IPS-NIHi7 (cell line): ENCODE results near the gene NYAP1.

Experiments
- DNase-seq: peaks from one replicate; pipeline ENCODE4 v3.0.0; 2012; ENCODE audit warnings: mixed read lengths; ENCODE audit errors: extremely low spot score

Gene NYAP1

DNA sequence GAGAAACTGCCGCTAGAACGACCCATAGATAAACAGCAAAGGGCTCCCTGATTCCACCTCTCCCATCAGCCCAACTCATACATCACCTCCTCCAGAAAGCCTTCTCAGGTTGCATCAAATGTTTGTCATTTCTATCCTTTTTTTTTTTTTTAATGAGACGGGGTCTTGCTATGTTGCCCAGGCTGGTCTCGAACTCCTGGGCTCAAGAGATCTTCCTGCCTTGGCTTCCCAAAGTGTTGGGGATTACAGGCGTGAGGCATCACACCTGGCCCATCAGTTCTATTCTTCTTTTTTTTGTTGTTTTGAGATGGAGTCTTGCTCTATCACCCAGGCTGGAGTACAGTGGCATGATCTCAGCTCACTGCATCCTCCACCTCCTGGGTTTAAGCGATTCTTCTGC, 26.7 kb upstream of the NYAP1 start:
- DNase-seq: no peak

- no peak for DNase-seq
Observed at GRCh38 chr7:100464210-100464660, 19.5 kb upstream of the NYAP1 start, which contains the start of gene SPACDR. SPACDR (minus strand) TSS chr7:100464260; CDS start chr7:100464025, 235 bp downstream.

DNA sequence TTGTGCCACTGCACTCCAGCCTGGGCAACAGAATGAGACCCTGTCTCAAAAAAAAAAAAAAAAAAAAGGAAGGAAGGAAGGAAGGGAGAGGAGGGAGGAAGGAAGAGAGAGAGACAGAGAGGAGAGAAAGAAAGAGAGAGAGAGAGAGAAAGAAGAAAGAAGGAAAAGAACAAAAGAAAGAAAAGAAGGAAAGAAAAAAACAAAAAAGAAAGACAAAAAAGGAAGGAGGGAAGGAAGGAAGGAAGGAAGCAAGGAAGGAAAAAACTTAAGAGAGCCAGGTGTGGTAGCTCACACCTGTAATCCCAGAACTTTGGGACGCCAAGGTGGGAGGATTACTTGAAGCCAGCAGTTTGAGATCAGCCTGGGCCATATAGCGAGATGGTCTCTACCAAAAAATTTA, 18.9 kb upstream of the NYAP1 start:
- DNase-seq: no peak

DNA sequence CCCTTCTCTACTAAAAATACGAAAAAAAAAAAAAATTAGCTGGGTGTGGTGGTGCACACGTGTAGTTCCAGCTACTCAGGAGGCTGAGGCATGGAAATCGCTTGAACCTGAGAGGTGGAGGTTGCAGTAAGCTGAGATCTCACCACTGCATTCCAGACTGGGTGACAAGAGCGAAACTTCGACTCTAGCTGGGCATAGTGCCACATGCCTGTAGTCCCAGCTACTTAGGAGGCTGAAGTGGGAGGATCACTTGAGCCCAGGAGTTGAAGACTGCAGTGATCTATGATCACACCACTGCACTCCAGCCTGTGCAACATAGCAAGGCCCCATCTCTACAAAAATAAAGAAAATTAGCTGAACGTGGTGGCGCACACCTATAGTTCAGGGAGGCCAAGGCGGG, 18.4 kb upstream of the NYAP1 start:
- no peak for DNase-seq

GRCh38 chr7:100465702-100466311, 17.9 kb upstream of the NYAP1 start:
- DNase-seq: peak; percentile 90

DNA sequence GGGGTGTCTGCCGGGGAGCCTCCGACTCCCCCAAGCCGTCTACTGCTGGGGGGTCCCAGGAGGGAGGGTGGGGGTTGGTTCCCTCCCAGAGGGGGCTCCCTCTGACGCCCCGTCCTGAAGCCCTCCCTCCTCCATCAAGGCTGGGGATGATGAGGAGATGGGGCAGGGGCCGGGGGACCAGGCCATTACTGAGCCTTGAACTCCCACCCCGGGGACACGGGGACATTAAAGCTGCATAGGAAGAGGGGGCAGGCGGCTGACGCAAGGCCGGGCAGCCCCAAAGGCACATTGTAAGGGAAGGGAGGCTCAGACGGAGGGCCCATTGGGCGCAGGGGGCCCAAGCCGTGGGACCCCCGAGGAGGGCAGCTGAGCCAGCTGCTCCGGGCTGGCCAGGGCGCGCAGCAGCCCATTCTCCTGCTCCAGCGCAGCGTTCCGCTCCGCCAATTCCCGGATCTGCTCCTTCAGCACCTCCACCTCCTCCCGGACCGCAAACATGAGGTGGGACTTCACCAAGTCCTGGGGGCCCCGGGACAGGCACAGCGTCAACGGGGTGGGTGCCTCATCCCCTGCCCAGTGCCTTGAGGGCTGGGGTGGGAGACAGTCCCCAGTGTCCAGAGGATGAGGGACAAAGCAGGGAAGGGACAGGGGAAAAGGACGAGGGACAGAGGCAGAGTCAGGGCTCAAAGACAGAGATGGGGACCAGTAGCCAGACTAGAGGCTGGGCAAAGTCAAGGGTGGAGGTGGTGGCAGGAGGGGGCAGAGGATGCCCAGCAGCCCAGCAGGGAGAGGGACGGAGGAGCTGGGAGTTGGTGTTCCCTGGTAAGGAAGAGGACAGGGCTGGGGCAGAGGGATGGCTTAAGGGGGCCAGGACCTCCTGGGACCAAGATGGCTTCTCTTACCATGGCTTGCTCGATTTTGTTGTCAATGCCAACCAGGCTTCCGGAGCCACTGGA, 16.8 kb upstream of the NYAP1 start:
- no peak for DNase-seq

- DNase-seq: no peak
Observed at GRCh38 chr7:100467638-100468373, 15.9 kb upstream of the NYAP1 start.

GRCh38 chr7:100469227-100470044, 14.3 kb upstream of the NYAP1 start:
- DNase-seq: peak; percentile 93

GRCh38 chr7:100471021-100471420, 12.7 kb upstream of the NYAP1 start:
- no peak for DNase-seq

DNA sequence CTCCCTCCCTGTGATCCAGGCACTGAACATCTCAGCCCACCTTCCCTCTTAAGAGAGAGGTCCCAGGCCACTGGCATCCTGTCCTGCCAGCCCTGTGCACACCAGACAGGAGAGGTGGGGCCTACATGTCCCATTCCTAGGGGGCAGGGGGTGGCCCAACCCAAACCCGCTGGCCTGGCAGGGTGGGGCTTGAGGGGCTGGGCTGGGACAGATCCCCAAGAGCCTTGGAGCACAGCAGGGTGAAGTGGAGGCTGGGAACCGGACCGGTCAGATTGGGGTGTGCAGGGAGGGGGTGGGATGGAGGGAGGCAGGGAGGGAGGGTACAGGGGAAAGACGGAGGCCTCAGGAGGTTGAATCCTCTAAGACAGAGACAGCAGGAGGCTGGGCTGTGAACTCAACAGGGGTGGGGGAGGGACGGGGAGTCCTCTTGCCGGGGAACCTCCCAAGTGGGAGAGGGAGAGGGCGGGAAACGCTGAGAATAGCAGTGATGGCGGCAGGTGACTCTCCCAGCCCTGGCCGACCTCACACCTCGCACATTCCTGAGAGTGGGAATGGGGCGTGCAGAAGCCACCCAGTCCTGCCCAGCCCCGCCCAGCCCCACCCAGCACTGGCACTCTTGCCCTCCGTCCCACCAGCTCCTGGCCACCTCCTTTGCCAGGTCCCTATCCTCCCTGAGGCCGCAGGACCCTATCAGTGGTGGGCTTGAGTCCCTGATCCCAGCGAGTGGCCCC, 11.4 kb upstream of the NYAP1 start:
- no peak for DNase-seq

DNA sequence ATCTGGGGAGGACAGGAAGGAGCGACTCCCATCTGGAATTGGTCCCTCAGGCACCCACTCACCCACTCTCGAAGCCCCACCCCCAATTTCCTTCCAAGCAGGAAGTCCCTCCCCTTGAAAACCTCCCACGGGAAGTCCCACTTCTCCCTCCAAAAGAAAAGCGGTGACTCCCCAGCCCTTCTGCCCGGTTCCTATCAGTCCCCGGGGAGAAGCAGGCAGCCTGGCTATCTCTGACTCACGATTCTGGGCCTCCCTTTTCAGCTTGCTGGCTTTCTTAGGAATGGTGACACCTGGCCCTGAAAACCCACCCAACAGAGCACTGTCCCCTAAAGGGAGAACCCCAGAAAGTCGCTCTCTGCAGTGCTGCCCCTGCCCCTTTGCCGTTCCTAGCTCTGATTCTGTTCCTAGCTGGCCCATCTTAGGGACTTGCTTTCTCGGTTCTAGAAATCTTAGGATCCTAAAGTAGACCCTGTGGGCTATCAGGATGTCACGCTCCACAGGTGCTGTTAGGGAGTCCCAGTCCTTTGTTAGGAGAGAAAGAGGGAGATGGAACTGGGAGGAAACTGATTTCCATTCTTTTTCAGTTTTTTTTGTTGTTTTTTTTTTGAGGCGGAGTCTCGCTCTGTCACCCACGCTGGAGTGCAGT, 10.8 kb upstream of the NYAP1 start:
- no peak for DNase-seq

- no peak for DNase-seq
Observed at GRCh38 chr7:100475549-100475948, 8.2 kb upstream of the NYAP1 start.

DNA sequence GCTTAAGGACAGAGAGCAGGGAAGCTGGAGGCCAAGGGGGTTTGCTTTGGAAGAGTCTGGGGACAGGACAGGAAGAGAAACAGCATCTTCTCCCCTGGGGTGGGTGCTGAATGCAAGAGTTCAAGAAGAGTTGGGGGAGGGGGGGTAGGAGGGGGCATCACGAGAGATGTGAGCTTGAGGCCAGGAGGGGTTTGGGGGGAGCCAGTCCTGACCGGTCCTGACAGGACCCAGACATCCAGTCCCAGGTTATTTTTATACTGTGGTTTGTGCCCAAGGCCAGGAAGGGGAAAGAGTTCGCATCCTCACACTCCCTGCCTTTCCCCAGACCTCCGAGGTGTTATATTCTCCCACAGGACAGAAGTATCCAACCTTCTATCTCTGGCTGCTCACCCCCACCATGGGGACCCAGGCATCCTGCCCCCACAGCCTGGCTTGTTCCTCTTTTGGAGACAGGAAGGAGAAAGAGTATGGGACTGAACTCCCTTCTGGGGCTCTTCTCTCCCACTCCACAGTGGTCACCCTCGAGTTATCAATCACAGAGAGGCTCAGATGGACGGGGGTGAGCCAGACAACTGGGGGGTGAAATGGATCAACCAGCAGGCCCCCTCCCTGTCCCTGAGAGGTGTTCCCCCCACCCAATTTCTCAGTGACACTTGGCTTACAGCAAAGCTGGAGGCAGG, 7.5 kb upstream of the NYAP1 start:
- DNase-seq: no peak

DNA sequence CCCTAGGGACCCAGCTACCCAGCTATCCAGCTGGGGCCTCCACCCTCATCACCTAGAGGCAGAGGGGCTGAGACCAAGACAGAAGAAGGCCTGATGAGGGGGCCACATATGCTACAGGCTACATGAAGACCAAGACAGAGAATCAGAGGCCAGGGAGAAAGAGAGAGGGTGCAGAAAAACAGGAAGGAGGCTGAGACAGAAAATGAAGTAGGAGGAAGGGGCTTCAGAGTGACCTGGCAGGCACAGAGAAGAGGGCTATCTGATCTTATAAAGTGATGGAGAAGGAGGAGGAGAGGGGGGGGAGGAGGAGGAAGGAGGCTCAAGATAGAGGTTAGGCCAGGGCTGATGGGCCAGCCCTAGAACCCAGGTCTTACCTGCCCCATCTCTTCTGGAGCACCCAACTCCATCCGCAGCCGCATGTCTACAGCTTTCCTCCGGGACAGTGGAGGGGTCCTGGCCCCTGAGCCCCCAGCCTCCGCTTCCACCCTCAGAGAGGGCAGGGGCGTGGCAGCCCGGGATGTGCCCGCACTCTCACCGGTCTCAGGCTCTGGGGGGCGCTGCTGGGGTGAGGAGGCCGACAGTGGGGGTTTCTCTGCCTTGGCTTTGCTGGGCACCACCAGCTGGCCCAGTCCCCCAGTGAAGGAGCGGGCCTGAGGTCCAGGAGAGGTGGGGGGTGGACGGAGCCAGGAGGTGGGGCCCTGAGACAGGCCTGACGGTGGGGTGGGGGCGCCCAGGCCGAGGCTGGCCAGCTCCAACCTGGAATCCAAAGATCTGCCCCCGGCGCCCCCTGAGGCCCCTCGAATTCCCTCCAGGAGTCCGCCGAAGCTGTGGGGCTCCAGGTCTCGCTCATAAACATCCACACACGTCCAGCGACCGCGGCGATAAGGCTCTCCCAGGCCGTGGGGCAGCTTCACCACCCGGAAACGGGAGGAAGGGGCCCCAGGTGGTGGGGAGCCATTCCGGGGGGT, 6.5 kb upstream of the NYAP1 start:
- no peak for DNase-seq

- DNase-seq: no peak
Observed at GRCh38 chr7:100477871-100478267, 5.9 kb upstream of the NYAP1 start.

DNA sequence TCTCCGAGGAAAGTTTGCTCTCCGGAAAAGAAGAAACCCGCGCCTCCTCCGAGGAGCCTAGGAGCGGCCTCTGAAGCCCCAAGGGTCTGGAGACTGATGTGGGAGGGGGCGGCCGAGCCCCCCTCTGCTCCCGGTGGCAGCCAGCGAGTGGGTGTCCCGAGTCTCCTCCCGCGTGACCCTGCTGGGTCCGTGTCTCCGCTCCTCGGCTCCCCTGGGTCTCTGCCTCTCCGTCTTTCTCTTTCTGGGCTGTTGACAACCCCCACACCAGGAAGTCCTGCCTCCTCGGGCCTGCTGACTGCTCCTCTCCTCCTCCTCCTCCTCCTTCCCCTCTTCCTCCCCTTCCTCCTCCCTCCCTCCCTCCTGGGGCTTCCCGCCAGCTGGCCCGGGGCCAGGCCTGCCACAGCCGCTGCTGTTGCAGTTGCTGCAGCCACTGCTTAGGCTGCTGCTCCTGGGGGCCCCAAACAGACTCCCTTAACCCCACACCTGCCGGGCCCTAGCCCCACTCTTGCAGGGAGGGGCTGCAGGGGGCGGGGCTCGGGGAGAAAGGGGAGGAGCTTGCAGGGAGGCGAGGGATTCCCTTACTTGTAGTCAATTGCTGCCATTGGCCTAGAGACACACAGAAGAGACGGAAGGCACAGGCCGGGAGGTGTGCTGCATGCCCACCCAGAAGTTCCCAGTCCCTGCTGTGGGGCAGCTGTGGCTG, 4.6 kb upstream of the NYAP1 start, which contains the start of gene TSC22D4:
TSC22D4 (minus strand) TSS at position 257 of the 703 bp plus-strand sequence. CDS start 1,176 bp downstream, outside the sequence.
- DNase-seq: peak; percentile 91

GRCh38 chr7:100481466-100481865, 2.3 kb upstream of the NYAP1 start:
- no peak for DNase-seq

- DNase-seq: no peak
Observed at GRCh38 chr7:100482728-100483089, 1.0 kb upstream of the NYAP1 start.
